SW480 (cell line): ENCODE data around the gene PTPRB.

Experiments
- DNase-seq: peaks from one replicate; pipeline ENCODE4 v3.0.0-alpha.2; 2016; ENCODE audit warnings: low spot score

Gene PTPRB

DNA sequence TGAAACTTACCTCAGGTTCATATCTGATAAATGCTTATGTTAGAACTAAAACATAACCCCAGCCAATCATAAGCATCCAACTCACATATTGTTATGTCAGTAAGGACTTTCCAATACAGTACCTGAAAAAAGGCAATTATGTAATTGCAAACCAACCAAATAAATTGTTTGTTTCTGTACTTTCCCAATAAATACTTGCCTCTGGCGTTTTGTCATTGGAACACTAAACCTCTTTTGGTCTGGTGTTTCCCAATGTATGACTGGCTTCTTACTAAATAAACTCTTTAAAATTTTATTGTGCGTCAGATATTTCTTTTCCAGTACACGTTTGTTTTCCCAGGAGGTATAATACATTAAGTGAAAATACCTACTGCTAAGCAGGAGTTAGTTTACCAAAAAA lies 6.7 kb upstream of the PTPRB start:
- no peak for DNase-seq

- no peak for DNase-seq
These were observed 4.5 kb upstream of the PTPRB start for GRCh38 chr12:70641691-70642090.

DNA sequence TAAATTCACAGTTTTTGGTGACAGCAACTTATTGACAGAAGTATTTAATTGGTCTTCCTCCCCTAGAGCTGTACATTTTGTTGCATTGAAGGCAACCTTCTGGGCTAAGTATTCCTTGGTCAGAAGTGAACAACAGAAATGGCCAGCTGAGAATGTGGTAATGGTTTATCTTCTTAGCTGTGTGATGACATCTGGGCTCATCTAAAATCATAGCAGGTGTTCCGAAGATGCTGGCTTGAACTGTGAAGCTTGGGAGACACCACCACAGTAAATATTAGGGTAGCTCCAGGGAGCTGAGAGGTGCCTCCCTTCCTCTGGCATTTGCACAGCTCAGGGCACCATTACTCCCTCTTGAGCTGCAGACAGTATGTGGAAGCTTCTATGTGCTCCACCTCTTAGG lies 3.7 kb upstream of the PTPRB start:
- DNase-seq = no peak

DNA sequence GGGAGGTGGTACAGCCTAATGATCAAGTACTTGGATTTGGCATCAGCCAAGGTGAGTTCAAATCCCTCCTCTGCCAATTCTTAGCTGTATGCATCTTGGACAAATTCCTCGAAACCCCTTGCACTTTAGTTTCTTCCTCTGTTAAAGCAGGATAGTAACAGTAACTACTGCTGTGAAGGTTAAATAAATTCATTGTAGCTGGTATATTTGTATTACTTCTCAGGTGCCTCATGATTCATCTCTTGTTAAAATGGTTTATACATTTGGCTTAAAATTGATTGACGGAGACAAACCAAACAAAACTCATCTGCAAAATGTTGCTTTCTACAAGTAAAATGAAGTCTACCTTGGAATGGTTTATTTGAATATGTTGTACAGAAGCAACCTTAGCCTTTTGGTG lies 2.3 kb upstream of the PTPRB start:
- no peak for DNase-seq

GRCh38 chr12:70638639-70639360 lies 1.6 kb upstream of the PTPRB start:
- no peak for DNase-seq

- no peak for DNase-seq
These were observed 1.5 kb downstream of the PTPRB start for GRCh38 chr12:70635755-70636154.

GRCh38 chr12:70628701-70629480 lies 8.3 kb downstream of the PTPRB start:
- no peak for DNase-seq

- DNase-seq = no peak
These were observed 9.6 kb downstream of the PTPRB start for GRCh38 chr12:70627677-70628076.

DNA sequence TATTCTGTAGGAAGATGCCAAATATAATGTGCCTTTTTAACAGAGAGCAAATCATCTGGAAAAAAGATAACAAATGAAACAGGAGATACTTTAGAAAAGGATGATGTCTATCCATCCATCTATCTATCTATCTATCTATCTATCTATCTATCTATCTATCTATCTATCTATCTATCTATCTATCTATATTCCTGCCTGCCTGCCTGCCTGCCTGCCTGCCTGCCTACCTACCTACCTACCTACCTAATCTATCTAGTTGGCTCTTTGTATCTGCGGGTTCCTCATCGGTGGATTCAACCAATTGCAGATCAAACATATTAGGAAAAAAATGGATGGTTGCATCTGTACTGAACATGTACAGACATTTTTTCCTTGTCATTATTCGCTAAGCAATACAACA lies 11.0 kb downstream of the PTPRB start:
- DNase-seq = no peak

DNA sequence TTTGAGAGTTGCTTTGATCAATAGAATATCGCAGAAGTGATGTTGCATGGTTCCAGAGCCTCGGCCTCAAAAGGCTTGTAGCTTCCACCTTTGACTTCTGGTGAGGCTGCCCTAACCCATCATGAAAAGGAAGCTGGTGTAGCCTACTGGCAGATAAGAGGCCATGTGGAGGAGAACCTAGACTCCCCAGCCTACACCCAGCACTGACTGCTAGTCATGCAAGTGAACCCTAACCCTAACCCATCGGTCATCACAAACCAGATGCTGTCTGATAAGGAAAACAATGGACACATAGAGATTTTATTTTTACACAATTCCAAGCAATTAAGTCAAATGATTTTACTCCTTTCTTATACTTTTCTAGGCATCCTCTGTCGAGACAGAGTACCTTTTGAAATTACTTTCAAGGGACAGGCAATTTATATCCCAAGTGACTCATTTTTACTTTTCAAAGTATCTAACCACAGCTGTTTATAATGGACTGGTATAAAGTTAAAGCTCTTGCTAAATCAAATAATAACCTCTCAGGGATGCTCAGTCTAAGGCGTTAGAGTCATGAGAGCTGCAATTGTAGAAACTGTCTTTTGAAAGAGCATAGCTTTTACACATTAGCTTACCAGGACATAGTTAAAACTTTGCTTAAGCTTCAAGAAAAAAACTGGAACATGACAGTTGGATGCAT lies 17.6 kb downstream of the PTPRB start:
- no peak for DNase-seq

DNA sequence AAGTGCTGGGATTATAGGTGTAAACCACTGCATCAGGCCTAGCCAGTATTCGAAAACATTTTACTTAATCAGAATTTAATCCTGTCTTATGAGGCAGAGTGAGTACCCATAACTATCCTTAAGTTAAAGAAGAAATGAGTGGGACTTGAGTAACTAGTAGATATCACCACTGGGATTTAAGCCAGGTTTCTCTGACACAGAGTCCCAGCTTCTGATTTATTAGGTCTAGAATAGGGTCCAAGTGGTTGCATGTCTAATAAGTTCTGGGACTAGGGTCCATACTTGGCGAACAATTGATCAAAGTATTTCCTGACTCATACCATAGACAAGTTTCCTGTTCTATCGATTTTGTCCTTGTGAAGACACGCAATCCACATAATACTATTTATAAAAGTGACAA lies 18.9 kb downstream of the PTPRB start:
- DNase-seq = no peak

- DNase-seq = no peak
These were observed 19.8 kb downstream of the PTPRB start for GRCh38 chr12:70617450-70617849.

DNA sequence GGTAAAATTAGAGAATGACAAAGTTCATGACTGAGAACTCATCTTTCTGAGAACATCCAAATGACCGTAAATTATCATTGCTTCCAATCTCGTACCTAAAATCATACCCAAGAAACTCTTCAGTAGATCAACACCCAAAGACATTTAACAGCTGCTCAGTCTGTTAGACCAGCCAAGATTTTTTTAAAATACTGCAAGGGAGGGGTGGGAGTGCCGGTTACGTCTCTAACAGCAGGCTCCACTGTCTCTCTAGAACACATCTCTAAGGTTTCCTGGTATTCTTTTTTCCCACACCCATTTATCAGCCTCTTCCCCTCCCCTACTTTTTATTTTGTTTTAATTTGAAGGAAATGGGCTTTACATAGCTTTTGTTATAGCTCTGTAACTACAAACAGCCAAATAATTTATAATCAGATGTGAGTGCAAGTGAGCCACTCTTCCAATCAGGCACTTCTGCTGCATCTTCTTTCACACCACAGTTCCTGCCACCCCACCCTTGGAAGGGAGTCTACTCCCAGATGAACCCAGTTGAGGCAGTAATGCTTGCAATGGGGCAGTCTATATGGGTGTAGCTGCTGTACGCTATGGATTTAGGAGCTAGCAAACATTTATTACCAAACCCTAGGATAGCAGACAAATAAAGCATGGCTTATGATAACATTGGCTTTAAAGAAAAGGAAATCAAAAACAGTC lies 21.9 kb downstream of the PTPRB start:
- no peak for DNase-seq

DNA sequence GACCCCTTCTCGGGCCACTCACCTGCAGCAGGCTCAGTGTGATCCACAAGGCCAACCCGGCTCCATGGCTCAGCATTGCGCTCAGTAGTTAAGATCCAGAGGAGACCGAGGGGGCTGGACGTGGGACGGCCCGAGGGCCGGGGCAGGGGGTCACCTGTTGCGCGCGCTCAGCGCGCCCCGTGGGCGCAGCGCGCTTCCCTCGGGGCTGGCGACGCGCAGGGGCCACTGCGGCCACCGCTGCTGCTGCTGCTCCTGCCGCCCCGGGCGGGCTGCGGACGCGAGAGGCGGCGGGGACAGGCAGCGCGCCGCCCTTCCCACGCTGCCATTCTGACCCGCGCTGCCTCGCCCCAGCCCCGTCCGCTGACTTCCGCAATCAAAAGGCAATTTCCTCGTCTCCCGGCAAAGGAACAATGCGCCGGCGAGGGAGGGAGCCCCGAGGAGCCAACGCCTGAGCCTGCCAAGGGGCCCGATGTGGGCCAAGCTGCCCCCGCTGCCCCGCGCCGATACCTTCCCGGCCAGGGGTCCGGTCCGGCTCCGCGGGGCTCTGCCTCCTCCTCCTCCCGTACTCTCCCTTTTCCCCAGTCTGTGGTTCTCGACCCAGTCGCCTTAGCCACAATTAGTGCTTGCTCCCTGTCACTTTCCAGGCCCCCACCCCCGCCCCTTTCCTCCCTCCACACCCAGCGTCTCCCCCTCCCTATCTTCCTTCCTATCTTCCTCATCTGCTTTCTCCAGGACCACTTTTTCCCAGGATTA lies 27.3 kb downstream of the PTPRB start:
- DNase-seq = peak; percentile 30

- no peak for DNase-seq
These were observed 28.0 kb downstream of the PTPRB start for GRCh38 chr12:70609203-70609602.

DNA sequence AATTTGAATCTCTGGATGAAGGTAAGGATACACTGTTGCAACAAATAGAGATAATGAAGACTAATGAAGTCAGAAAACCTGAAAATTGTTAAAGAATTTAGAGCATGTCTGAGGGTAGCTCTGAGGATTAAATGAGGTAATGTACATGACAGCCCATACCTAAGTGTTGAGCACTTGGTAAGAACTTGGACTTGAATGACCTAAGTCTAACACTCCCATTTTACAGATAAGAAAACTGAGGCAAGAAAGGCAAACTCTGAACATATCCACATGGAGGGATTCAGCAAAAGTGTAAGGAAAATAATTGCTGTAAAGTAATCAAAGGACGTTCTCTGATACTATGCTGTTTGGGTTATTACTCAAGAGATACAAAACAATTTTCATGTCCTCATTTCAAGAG lies 29.0 kb downstream of the PTPRB start:
- DNase-seq = no peak

DNA sequence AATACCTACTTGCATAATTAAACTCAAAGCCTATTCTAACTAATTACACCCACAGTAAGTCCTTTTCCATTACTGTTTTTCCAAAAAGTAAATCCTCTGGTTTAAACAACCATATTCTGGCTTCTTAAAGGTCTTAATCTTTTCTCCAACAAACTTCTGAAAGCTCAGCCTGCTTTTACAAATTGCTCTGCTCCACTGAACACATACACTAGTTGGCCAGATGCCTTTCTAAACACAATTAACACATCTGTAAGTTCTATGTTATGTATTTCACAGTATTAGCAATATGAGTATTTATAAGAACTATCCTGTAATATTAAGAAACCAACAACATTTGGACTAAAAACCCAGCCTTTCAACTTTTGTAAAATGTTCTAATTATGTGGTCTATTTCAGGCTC lies 30.1 kb downstream of the PTPRB start:
- DNase-seq = no peak

- DNase-seq = no peak
These were observed 31.3 kb downstream of the PTPRB start for GRCh38 chr12:70605976-70606375.

GRCh38 chr12:70604662-70605061 lies 32.6 kb downstream of the PTPRB start:
- DNase-seq = no peak

DNA sequence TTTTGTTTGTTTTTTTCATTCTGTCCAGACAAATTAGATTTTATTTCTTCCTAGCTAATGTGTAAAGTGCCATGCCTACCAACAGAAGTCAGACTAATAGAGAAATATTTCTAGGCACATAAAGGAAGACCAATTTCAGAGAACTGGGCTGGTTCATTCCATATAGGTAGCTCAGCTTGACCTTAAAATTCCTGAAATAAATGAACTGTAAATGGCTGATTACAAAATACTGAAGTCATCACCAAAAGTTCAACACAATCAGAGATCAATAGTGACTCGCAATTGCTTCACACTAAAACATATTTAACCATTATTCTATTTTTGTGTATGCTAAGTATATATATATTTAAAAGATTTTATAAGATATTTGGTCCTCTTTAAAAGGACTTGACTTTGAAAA lies 34.2 kb downstream of the PTPRB start:
- no peak for DNase-seq

GRCh38 chr12:70598467-70599193 lies 38.6 kb downstream of the PTPRB start:
- no peak for DNase-seq
